HG03135 (cell line): ENCODE results near the gene UBAC2.
"Not testable (repeated sequence)": the region's sequence is repeated elsewhere in the genome, so short reads cannot be mapped to it uniquely, and the experiment has no call there.

Source experiments
- ATAC-seq: cut with Tn5 transposase; IDR thresholded peaks from one replicate; pipeline ENCODE4 v1.9.1; 2021; ENCODE audit warnings: mild to moderate bottlenecking, moderate library complexity; ENCODE audit not compliant: unreplicated experiment

UBAC2 gene

GRCh38 chr13:99182439-99182838 is 18.2 kb upstream of the UBAC2 start:
- ATAC-seq = no peak

DNA sequence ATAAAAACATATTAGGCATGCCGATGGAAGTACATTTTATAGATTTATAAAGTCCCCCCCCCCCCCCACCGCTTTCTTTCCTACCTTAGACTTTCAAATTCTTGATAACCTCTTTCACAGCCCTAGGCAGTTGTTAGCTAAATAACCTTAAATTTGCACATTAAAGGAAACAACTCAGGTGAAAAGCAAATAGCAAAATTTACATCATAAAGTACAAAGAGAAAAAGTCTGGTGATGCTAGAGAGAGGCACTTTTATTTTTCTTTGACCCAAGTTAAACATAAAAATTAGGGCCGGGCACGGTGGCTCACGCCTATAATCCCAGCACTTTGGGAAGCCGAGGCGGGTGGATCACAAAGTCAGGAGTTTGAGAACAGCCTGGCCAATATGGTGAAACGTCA is 15.0 kb upstream of the UBAC2 start:
- ATAC-seq = no peak

- ATAC-seq = no peak
These were observed 10.3 kb upstream of the UBAC2 start for GRCh38 chr13:99190147-99190985.

GRCh38 chr13:99191336-99191899 is 9.2 kb upstream of the UBAC2 start:
- no peak for ATAC-seq

DNA sequence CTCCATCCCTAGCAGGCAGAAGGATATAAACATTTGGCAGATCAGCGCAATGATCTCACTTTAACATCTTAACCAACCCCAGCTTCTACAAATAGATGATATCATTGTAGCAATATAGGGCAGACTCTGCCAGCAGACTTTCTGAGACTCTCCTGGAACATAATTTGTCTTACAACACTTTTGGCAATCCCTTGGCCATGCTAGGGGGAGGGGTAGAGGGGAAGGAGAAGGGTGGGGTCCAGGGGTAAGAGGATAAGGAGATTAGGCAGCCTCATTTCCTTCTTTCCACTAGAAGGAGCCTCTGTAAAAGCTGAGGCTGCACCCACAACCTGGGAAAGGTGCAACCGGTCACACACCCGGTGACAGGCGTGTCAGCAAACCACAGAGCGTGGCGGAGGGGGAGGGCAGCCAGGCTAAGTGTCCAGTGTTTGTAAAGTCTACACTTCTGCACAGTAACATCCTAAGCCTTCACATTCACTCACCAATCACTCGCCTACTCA is 8.7 kb upstream of the UBAC2 start:
- ATAC-seq = no peak

DNA sequence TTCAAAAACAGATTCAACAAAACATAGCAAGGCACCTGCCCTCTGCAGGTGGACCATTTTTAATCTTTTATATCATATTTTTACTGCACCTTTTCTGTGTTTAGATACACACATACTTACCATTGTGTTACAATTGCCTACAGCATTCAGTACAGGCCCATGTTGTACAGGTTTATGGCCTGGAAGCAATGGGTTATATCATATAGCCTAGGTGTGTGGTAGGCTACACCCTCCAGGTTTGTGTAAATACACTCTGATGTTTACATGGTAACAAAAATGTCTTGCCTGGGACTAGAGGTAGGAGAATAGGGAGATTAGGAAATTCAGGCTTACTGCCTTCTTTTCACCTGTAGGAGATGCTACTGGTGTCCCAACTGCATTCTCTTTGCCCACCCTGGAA is 8.2 kb upstream of the UBAC2 start:
- no peak for ATAC-seq

DNA sequence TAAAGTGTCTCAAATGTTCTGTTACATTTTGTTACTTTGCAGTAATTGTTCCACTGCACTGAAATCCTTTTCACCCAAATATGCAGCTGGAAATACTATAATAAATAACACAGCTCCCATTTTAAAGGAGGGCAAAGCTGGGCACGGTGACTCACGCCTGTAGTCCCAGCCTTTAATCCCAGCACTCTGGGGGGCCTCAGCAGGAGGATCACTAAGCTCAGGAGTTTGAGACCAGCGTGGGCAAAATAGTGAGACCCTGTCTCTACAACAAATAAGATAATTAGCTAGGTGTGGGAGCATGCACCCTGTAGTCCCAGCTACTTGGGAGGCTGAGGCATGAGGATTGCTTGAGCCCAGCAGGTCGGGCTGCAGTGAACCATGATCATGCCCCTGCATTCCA is 7.5 kb upstream of the UBAC2 start:
- no peak for ATAC-seq

DNA sequence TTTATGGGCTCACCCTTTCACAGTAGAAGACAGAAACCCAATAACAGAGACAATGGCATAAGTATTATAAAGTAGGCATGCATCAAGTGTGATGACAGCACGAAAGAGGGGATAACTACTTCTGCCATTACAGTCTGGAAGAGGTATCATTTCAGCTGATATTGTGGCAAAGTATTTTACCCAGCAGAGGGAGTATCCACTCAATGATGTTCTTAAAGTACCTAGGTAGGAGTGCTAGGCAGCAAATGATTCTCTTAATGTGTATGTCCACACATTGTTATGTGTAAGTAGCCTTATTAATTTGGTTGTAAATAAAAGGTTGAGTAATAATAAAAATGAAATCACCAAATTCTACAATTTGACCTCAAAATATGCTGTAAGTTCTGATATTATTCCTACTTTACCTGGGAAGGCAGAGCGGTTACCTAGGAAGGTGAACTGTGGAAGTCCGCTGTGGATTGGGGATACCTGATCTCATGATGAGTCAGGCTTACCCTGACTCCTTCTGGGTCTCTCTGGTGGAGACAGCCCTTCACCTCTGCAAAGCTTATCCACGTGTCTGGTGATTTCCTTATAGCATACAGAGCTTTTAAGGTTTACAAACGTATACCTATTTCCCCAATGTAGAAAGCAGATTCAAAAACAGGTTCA is 4.1 kb upstream of the UBAC2 start:
- no peak for ATAC-seq

DNA sequence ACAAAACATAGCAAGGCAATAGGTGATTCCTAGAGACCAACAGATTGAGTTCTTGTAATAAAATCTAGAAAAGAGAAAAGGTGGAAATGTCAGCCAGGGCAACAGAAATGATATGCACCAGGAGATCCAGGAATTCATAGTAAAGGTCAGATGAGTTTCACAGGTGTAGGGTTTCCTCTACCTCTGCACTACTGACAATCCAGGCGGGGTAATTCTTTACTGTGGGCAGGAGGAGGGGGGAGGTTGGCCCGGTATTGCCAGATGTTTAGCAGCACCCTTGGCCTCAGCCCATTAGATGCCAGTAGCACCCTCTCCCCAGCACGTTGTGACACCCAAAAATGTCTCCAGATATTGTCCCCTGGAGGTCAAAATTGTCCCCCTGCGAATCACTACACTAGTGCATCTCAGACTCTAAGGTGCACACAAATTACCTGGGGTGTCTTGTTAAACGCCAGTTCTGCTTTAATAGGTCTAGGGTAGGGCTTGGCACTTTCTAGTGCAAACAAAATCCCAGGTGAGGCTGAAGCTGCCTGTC is 3.5 kb upstream of the UBAC2 start:
- no peak for ATAC-seq

DNA sequence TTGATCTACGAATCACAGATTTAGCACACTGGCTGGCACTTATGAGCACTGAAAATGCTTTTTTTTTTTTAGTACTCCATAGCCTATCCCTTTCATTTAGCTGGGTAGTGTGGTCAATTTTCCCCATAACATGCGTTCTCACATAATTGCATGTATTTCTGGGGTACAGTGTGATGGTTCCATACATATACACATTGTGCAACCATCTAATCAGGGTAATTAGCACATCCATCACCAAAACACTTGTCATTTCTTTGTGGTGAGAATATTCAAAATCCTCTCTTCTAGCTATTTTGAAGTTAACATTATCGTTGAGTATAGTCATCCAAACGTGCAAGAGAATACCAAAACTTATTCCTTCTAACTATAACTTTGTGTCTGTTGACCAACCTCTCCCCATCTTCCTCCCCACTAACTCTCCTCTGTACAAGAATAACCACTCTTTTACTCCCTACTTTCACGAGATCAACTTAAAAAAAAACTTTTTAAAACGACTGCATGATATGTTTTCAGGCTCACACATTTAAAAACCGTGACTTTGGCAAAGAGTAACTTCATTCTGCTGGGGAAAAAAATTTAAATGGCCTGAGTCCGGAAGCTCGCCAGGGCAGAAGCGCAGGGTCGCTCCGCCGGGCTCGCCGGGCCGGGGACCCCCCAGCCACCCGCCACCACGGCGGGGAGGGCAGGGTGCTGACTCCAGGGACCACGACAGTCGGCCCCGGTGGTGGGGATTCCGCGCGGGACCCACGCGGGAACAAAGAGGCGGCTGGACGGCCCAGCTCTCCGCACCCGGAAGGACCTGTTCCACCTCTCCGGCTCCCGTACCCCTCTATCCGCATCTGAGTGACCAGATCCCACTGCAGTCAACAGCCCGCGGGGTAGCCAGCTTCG is 868 bp upstream of the UBAC2 start:
- peak; percentile 4 for ATAC-seq

GRCh38 chr13:99203601-99204579 is 3.2 kb downstream of the UBAC2 start:
- no peak for ATAC-seq

GRCh38 chr13:99205621-99206220 is 5.1 kb downstream of the UBAC2 start:
- ATAC-seq = no peak

GRCh38 chr13:99206226-99206625 is 5.6 kb downstream of the UBAC2 start:
- no peak for ATAC-seq

- no peak for ATAC-seq
These were observed 6.2 kb downstream of the UBAC2 start for GRCh38 chr13:99206873-99207272.

DNA sequence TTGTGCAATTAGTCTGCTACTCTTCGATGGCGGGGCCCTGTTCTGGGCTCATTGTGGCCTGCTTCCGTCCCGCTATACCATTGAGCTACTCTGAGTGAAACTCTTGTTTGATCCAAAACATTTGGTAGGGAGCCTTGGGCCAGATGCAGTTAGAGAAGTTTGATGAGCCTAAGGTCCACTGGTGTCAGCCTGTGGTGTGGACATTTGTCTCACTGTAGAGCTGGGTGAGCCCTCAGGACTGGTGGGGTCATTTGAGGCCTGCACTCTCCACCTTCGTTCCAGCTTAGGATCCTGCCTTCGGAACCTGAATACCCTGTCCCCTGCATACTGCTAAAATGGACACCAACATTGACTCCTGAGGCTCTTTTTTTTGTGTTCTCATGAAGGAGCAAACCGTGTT is 6.9 kb downstream of the UBAC2 start:
- no peak for ATAC-seq

DNA sequence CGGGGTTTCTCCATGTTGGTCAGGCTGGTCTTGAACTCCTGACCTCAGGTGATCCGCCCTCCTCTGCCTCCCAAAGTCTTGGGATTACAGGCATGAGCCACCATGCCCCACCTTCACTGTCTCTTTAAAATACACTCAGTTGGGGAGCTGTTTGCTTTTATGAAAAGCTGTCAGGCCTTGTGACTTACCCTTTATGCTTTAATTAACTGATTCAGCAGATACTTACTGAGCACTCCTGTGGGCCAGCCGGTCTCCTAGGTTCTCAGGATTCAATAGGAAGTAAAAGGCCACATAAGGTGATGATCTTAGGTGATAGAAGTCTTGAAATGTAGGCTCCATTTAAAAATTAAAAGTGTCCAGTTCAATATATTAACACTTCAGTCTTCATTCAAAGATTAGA is 7.5 kb downstream of the UBAC2 start:
- no peak for ATAC-seq

DNA sequence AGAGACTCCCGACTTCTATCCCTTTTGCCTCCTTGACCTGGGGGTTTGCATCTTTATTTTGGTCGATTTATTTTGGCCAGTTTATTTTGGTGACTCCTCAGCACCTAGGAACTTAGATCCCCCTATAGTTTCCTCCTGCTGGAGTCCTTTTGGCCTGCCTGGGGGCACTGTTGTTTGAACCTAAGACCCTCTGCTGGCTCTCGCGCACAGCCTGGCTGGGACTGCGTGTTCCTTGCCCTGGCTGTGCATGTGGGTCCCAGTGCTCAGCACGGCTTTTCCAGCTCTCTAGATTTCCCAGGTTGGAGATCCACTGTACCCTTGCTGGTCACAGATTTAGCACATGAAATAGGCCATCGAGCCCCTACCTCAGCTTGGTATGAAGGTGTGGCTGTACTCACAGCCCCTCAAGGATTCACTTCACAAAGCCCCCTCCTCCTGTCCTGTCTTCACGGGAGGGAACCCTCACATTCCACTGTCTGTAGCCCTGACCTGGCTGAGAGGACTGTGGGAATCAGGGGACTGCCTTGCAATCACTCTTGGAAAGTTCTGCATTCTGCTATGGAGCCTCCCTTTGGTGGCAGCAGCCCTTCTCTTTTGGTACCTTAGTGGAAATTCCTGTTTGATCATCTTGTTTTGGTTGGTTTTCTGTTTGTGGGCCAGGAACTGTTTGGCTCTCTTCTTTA is 8.3 kb downstream of the UBAC2 start:
- no peak for ATAC-seq

- not testable (repeated sequence) for ATAC-seq
These were observed 10.0 kb downstream of the UBAC2 start for GRCh38 chr13:99210627-99211026.
